K562 (cell line): ENCODE results near the gene CTSV. TPM values are rescaled to one million over a fixed set of nuclear protein-coding genes. Genes with fewer than 3 reads are reported as not detected.
"Not testable (repeated sequence)": the region's sequence is repeated elsewhere in the genome, so short reads cannot be mapped to it uniquely, and the experiment has no call there.

Source experiments
- ATAC-seq: fragments of 200-7000 bp; cut with Tn5 transposase; 3 replicates; pipeline ENCODE4 v1.9.1; 2020; ENCODE audit warnings: moderate library complexity
- BruUV-seq: library from RNA; stranded (reverse); fragments of 400-500 nt; replicated peaks from 2 replicates; lab custom pipeline; 2021; lab: Mats Ljungman, UMichigan
- CTCF ChIA-PET: fragments of 300-600 bp; formaldehyde crosslinking; extraction: SDS; loops from one replicate; lab custom pipeline; 2021; ENCODE audit warnings: low intra/inter-chr PET ratio; lab: Yijun Ruan, JAX
- POLR2A ChIA-PET: fragments of 300-600, 350-650 bp; sonication (Branson Sonifier 250); formaldehyde crosslinking; extraction: SDS; loops from one replicate; lab custom pipeline; 2021; ENCODE audit warnings: antibody characterized with exemption, inconsistent platforms; lab: Yijun Ruan, JAX
- DNase-seq, 4 experiments: peaks; one replicate each; pipeline versions ENCODE4 v3.0.0 to v3.0.0-alpha.2; 2011 to 2018; ENCODE audit warnings: low spot score in 3 of 4, mixed read lengths in 3 of 4; ENCODE audit errors: extremely low read depth in 1 of 4
- FAIRE-seq: peaks from 2 replicates; lab custom pipeline; 2011; peaks lifted over from hg19 to GRCh38; lab: Jason Lieb, UNC
- H2AFZ ChIP-seq: 2 replicates; pipeline ENCODE4 v1.6.0; 2011; ENCODE audit warnings: low read depth, low read length, control low read depth, inconsistent platforms
- H3K27ac ChIP-seq: fragments of 200-600 bp; 3 replicates; pipeline ENCODE4 v1.8.0; 2011; ENCODE audit warnings: low read depth, mild to moderate bottlenecking, control low read depth, inconsistent platforms, low read length, moderate library complexity, mixed read lengths; ENCODE audit errors: extremely low read depth
- H3K27me3 ChIP-seq, 2 experiments: fragments of 300-600 bp in 1 of 2; 2 replicates in 1 of 2; 3 replicates in 1 of 2; pipeline versions ENCODE4 v1.6.0 to v1.8.0; 2011; ENCODE audit warnings: inconsistent platforms in 2 of 2, low read length in 2 of 2, mild to moderate bottlenecking in 1 of 2, mixed read lengths in 1 of 2, moderate library complexity in 1 of 2; ENCODE audit not compliant: control insufficient read depth in 2 of 2, insufficient read depth in 2 of 2
- H3K36me3 ChIP-seq: fragments of 300-600 bp; 3 replicates; pipeline ENCODE4 v1.8.0; 2011; ENCODE audit warnings: mild to moderate bottlenecking, low read length, inconsistent platforms; ENCODE audit not compliant: control insufficient read depth, insufficient read depth
- H3K4me1 ChIP-seq, 2 experiments: fragments of 200-600 bp in 1 of 2; replicated peaks in 1 of 2; 2 replicates in 1 of 2; 3 replicates in 1 of 2; pipeline versions ENCODE4 v1.5.1 to v1.8.0; 2011; ENCODE audit warnings: inconsistent platforms in 2 of 2, low read length in 2 of 2, mild to moderate bottlenecking in 1 of 2, mixed read lengths in 1 of 2, moderate library complexity in 1 of 2; ENCODE audit not compliant: control insufficient read depth in 2 of 2, insufficient read depth in 2 of 2
- H3K4me2 ChIP-seq: 2 replicates; pipeline ENCODE4 v1.6.1; 2011; ENCODE audit warnings: low read length, control low read depth, inconsistent platforms, mixed read lengths; ENCODE audit not compliant: insufficient read depth
- H3K4me3 ChIP-seq: fragments of 200-600 bp; sonication (generic), shearing (Covaris generic); 2 replicates; pipeline ENCODE4 v1.5.1; 2016; ENCODE audit warnings: control low read depth, inconsistent platforms
- H3K79me2 ChIP-seq: fragments of 200-600 bp; 3 replicates; pipeline ENCODE4 v1.8.0; 2011; ENCODE audit warnings: low read length, inconsistent platforms; ENCODE audit not compliant: control insufficient read depth, insufficient read depth
- H3K9ac ChIP-seq, 2 experiments: 2 replicates each; pipeline versions ENCODE4 v1.6.0 to v1.6.1; 2011; ENCODE audit warnings: low read depth in 2 of 2, low read length in 2 of 2, control low read depth in 1 of 2, inconsistent platforms in 1 of 2, mild to moderate bottlenecking in 1 of 2, mixed read lengths in 1 of 2; ENCODE audit not compliant: insufficient read depth in 1 of 2
- H3K9me1 ChIP-seq: one replicate; pipeline ENCODE4 v1.6.0; 2011; ENCODE audit warnings: inconsistent platforms, mild to moderate bottlenecking, low read length, moderate library complexity; ENCODE audit not compliant: control insufficient read depth, insufficient read depth
- H3K9me3 ChIP-seq: replicated peaks from 2 replicates; pipeline ENCODE4 v1.5.1; 2011; ENCODE audit warnings: low read depth, low read length, inconsistent platforms; ENCODE audit not compliant: control insufficient read depth, insufficient read depth
- H4K20me1 ChIP-seq: replicated peaks from 2 replicates; pipeline ENCODE4 v1.6.1; 2011; ENCODE audit warnings: low read length, inconsistent platforms, mixed read lengths; ENCODE audit not compliant: control insufficient read depth, insufficient read depth
- WGBS: fragments of 100-300 bp; shearing (Covaris generic); methylation state at CpG from one replicate; pipeline ENCODE4 v1.1.6; 2016; ENCODE audit warnings: low coverage, mixed read lengths; ENCODE audit not compliant: insufficient coverage; ENCODE audit errors: missing lambda C conversion rate; 5-methylcytosine and 5-hydroxymethylcytosine counted together
- in situ Hi-C: fragments of 300-500 bp; cut with MboI; formaldehyde crosslinking; loops from 4 replicates; pipeline ENCODE4 v1.15.0; 2018; ENCODE audit warnings: inconsistent platforms, mixed read lengths
- intact Hi-C: fragments of 100-400 bp; cut with micrococcal nuclease; formaldehyde crosslinking; loops from 2 replicates; pipeline ENCODE4 v1.14.2; 2022
- polyA plus RNA-seq, 8 experiments: library from polyadenylated mRNA; depleted of rRNA in 4 of 8; stranded (reverse) in 5 of 8; unstranded in 3 of 8; fragments of >200 nt; fragmentation: Nextera tagmentation in 2 of 8; fragmentation: Illumina TruSeq in 1 of 8; extraction: Ambion mirVana in 2 of 8; extraction: Trizol in 1 of 8; gene quantifications; 2 replicates each; pipeline versions ENCODE4 v1.2.1 to v1.2.3, GENCODE V29; 2011 to 2014; ENCODE audit warnings: inconsistent platforms in 1 of 8, missing spikeins in 1 of 8
- total RNA-seq, 7 experiments: library from RNA; depleted of rRNA in 6 of 7; stranded (reverse); fragments of >200 nt in 6 of 7; fragmentation: Illumina TruSeq in 2 of 7; extraction: Trizol in 2 of 7; gene quantifications; 2 replicates each; pipeline versions ENCODE4 v1.2.1 to v1.2.3, GENCODE V29; 2011 to 2021; ENCODE audit warnings: low replicate concordance in 1 of 7

Gene CTSV
- total and polyA plus RNA-seq, 9 of the 15 experiments (the other 6 are each of a cell fraction or from before 2014, with no cell fraction given), result 0.06 to 0.39 (median 0.16) TPM; not detected in 3

DNA sequence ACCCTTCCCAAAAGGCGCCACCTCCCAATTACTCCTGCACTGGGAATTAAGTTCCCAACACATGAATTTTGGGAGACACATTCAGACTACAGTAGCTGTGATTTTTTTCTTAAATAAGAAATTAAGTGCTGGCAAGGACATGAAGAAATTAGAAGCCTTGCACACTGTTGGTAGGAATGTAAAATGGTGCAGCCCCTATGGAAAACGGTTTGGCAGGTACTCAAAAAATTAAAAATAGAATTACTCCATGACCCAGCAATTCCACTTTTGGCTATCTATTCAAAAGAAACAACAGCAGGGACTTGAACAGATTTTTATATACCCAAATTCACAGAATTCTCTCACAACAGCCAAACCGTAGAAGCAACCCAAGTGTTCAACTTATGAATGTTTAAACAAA lies 54.8 kb downstream of the CTSV start:
- intact Hi-C loops, result not testable (repeated sequence)
- 54% methylated on average over 2 of the region's 3 CpGs for WGBS
- H3K79me2 ChIP-seq, result peaks cover 29% of the 10 kb centered on the region

DNA sequence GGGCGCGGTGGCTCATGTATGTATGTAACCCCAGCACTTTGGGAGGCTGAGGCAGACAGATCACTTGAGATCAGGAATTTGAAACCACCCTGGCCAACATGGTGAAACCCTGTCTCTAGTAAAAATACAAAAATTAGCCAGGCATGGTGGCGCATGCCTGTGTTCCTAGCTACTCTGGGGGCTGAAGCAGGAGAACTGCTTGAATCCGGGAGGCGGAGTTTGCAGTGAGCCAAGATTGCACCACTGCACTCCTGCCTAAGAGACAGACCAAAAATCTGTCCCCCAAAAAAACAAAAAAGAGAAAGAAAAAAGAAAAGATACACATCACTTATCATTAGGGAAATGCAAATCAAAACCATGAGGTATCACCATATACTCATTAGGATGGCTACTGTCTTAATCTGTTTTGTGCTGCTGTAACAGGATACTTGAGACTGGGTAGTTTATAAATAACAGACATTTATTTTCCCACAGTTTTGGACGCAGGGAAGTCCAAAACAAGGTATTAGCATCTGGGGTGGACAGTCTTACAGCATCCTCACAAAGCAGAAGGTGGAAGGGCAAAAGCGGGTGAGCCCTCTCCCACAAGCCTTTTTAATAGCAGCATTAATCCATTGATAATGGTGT lies 55.3 kb downstream of the CTSV start:
- intact Hi-C loops, H3K36me3 ChIP-seq, H3K9me3 ChIP-seq, POLR2A ChIA-PET, ATAC-seq, H4K20me1 ChIP-seq, H3K9ac ChIP-seq, DNase-seq, in situ Hi-C loops, BruUV-seq, H3K4me2 ChIP-seq, H3K4me1 ChIP-seq, FAIRE-seq, H3K9me1 ChIP-seq, H3K27ac ChIP-seq, CTCF ChIA-PET, H3K27me3 ChIP-seq, H3K4me3 ChIP-seq, H2AFZ ChIP-seq: not testable (repeated sequence)
- peaks cover 29% of the 10 kb centered on the region for H3K79me2 ChIP-seq
- WGBS, result 92% methylated on average over 4 of the region's 7 CpGs

More for the DNA sequence above, 54.8 kb downstream of the CTSV start:
- H4K20me1 ChIP-seq, CTCF ChIA-PET, ATAC-seq, H2AFZ ChIP-seq, H3K4me3 ChIP-seq, H3K36me3 ChIP-seq, H3K4me2 ChIP-seq, in situ Hi-C loops, BruUV-seq, POLR2A ChIA-PET, H3K9me1 ChIP-seq, H3K27me3 ChIP-seq, H3K9ac ChIP-seq, DNase-seq, H3K27ac ChIP-seq, H3K9me3 ChIP-seq, H3K4me1 ChIP-seq, FAIRE-seq: not testable (repeated sequence)

Other genes starting within 250 kb of the CTSV start
- 4.3 and 5.1 TPM in 2 replicates for gene ZNF782, start 184.6 kb downstream of the CTSV start, total RNA-seq (2014; rRNA removed)
- 6.0 and 6.4 TPM in 2 replicates for gene ZNF782, start 184.6 kb downstream of the CTSV start, total RNA-seq (2014; rRNA removed; fragmentation: Illumina TruSeq; extraction: Trizol)
- gene ZNF782, start 184.6 kb downstream of the CTSV start, total RNA-seq (2015; rRNA removed; fragmentation: Illumina TruSeq; extraction: Trizol), result 7.1 and 8.8 TPM in 2 replicates
- 4.5 and 4.9 TPM in 2 replicates for gene ZNF782, start 184.6 kb downstream of the CTSV start, total RNA-seq (2021)
- 4.5 and 4.6 TPM in 2 replicates for gene ZNF782, start 184.6 kb downstream of the CTSV start, polyA plus RNA-seq (2011; rRNA removed)
- gene ZNF782, start 184.6 kb downstream of the CTSV start, polyA plus RNA-seq (2014; fragmentation: Illumina TruSeq; extraction: Trizol), result 3.9 and 4.2 TPM in 2 replicates
- under 1 TPM; 0.38 to 0.55 TPM for gene ZNF782, start 184.6 kb downstream of the CTSV start, polyA plus RNA-seq (2014; fragmentation: Nextera tagmentation; extraction: Ambion mirVana)
- gene ZNF782, start 184.6 kb downstream of the CTSV start, polyA plus RNA-seq (2014; rRNA removed), result 3.2 and 5.3 TPM in 2 replicates
- not detected in 2 replicates for gene NUTM2G, start 110.3 kb downstream of the CTSV start, total RNA-seq (2014; rRNA removed)
- gene NUTM2G, start 110.3 kb downstream of the CTSV start, total RNA-seq (2014; rRNA removed; fragmentation: Illumina TruSeq; extraction: Trizol), result not detected in 2 replicates
- not detected in 2 replicates for gene NUTM2G, start 110.3 kb downstream of the CTSV start, total RNA-seq (2015; rRNA removed; fragmentation: Illumina TruSeq; extraction: Trizol)
- not detected in 2 replicates for gene NUTM2G, start 110.3 kb downstream of the CTSV start, total RNA-seq (2021)
- not detected in 2 replicates for gene NUTM2G, start 110.3 kb downstream of the CTSV start, polyA plus RNA-seq (2011; rRNA removed)
- gene NUTM2G, start 110.3 kb downstream of the CTSV start, polyA plus RNA-seq (2014; fragmentation: Illumina TruSeq; extraction: Trizol), result not detected in 2 replicates
- gene NUTM2G, start 110.3 kb downstream of the CTSV start, polyA plus RNA-seq (2014; fragmentation: Nextera tagmentation; extraction: Ambion mirVana), result under 1 TPM; 0.03 TPM
- gene NUTM2G, start 110.3 kb downstream of the CTSV start, polyA plus RNA-seq (2014; rRNA removed), result not detected in 2 replicates